Suppressor macrophage (primary cell): ENCODE data around the gene KRTAP19-7.

Experiments
- DNase-seq, 4 experiments: peaks; one replicate each; pipeline ENCODE4 v3.0.0-alpha.2; 2020 to 2022
- total RNA-seq, 17 experiments: gene quantifications; one replicate each; lab custom pipeline; 2026; ENCODE audit warnings: mixed read lengths in 6 of 17, inconsistent platforms in 3 of 17; lab: John Stamatoyannopoulos, UW

Gene KRTAP19-7, protein sequence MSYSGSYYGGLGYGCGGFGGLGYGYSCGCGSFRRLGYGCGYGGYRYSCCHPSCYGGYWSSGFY
- total RNA-seq = 0 to 0.33 (median 0) reads per million in 17 experiments

DNA sequence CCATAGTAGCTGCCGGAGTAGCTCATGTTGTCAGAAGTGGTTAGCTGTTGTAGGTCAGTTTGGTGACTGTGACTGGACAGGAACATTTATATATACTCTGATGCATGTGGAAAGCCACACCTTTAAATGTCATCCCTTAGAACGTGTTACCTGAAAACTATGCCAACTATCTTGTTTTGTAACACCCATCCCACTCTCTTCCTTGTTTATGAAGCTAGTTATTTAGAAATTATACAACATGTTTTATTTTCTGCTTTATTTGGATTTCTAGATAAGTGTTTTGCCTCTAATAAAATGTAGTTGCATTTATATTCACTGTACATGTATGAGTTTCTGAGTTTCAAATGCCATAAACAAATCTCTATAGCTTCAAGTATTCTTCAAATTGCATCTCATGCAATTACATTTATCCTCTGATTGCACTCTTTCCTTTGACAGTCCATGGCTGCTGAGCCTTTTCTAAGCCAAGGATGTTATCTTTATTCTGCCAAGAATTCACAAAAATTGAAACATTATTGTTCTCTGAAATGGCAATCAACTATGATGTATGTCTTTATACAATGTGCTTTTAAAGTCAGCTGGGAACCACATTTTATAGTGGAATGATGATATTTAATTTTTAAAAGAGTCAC is at the start of gene KRTAP19-7:
Gene KRTAP19-7 (minus strand): TSS at position 51 of the 632 bp plus-strand sequence. CDS start 25 bp downstream, at position 26.
- no peak for DNase-seq

DNA sequence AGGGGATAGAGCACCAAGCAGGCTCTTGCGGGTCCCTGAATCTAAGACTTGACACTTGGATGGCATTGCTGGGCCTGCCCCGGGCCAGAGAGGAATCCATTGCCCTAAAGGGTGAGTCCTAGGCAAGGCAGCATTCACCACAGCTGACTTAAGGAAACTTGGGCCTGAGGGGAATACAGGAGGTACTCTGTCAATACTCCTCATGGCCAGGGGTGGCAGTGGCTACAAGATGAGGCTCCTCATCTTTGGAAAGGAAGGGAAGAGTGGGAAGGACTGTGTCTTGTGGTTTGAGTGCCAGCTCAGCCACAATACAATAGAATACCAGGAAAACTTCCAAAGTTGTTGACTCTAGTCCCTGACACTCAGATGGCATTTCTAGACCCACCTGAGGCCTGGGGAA is 44.9 kb upstream of the KRTAP19-7 start:
- DNase-seq = no peak

DNA sequence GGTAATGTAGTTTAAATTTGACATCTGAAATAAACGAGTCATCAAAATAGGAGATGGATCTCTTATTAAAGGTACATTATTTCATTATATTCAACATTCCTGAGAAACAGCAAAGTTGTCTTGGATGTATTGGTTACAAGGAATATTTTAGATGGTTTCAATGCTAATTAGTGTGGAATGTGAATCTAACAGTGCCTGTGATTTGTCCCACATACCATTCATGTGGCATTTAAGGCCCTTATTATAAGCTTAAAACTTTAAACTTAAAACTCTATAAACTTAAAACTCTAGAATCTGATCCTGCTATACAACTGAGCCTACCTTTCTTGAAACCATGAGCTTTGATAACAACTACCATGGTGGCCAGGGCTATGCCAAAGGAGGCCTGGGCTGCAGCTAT is 39.7 kb upstream of the KRTAP19-7 start, which contains the start of gene KRTAP22-1:
Gene KRTAP22-1 (plus strand): TSS at position 301 of the 400 bp plus-strand sequence.
- no peak for DNase-seq

DNA sequence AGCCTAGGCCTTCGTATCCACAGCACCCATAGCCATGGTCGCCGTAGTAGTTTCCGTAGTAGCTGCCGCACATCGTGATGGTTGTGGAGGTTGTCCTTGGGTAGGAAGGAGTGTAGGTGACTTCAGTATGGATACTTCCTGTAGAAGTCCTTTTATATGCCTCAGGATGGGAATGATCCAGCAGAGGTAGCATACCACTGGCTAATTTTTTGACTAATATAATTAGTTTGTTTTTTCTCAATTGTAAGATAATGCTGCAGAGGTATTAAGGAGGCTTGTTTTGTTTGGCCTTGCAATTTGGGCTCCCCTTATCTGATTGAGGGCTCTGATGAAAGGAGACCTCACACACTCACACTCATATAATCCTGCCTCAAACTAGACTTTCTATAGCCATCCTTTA is 37.7 kb upstream of the KRTAP19-7 start, which contains the start of gene KRTAP6-2:
Gene KRTAP6-2 (minus strand): TSS at position 101 of the 400 bp plus-strand sequence. CDS start 28 bp downstream, at position 73.
- no peak for DNase-seq

DNA sequence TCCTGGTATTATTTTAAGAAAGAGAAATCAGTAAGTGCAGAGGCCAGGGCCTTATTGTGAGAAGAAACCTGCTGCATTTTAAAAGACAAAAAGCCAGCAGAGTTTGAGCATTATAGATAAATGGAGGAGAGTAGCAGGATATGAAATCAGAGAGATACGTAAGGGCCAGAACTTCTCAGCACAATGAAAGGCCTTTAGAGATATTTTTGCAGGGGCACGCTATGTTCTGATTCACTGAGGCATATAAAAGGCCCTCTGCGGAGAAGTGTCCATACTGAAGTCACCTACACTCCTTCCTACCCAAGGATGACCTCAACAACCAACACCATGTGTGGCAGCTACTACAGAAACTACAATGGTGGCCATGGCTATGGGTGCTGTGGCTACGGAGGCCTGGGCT is 31.0 kb upstream of the KRTAP19-7 start, which contains the start of gene KRTAP6-3:
Gene KRTAP6-3 (plus strand): TSS at position 301 of the 400 bp plus-strand sequence. CDS start 6 bp downstream, at position 307.
- no peak for DNase-seq

DNA sequence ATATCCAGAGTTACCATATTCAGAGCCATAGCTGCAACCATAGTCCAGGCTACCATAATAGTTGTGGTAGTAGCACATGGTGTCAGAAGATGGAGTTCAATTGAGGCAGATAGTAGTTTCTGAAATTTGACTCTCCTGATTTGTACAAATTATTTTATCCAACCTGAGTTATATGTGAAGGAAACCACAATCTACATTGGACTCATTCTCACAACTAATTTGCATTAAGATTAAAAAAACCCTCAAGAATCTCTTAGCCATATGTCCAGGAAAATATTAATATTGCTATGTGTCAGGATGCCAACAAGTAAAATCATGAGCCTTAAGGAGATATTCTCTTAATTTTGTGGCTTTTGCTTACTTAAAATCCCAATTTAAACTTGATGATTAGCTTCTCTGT is 29.2 kb upstream of the KRTAP19-7 start, which contains the start of gene KRTAP22-2:
Gene KRTAP22-2 (minus strand): TSS at position 101 of the 400 bp plus-strand sequence.
- DNase-seq = no peak

DNA sequence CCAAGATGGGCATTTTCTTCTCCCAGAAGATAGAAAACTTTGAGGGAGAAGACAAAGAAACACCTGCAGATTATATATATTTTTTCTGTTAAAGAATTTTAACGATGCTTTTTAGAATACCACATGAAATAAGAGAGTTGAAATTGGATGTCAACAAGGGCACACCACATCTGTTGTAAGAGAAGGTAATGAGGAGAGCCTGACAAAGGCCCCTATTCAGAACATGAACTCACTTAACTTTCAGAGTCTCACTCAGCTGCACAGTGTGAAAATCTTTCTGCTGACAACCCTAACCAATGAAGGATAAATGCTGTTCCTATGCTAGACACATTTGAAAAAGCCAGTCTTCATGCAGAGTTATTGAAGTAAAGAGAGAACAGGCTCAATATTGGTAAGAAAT is 21.8 kb upstream of the KRTAP19-7 start:
- no peak for DNase-seq

DNA sequence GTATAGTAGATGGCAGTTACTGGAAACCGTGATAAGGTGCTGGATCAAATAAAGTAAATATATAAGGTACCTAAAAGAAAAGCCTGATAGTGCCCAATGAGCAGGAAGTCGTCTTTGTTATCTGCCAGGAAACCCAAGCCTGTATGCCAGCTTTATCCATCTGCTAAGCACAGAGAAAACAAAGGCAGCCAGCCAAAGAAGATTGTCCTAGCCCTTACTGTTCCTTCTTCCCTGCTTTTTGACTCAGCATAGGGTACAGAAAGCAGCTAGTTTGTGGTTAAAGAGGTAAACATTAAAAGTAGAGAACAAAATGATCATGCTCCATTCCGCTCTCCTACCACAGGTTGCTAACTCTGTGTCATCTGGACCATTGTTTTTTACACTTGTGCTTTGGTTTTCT is 19.0 kb upstream of the KRTAP19-7 start:
- DNase-seq = no peak

DNA sequence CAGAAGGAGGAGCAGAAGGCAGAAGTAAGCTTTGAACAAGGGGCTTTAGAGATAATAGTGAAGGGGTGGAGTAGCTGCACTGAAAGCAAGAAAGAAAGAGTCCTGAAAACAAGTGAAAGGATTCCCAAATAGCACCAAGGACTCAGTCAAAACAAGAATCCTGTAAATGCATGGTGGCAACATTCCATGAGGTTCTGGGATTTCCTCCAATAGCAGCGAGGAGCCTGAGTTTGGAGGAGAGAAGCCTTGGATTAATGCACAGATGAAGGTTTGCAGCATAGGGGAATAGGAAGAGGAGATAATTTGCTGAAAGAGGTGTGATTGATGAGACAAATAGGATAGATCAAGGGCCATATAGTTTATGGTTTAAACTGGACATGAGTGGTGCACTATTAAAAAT is 18.2 kb upstream of the KRTAP19-7 start:
- DNase-seq = no peak

DNA sequence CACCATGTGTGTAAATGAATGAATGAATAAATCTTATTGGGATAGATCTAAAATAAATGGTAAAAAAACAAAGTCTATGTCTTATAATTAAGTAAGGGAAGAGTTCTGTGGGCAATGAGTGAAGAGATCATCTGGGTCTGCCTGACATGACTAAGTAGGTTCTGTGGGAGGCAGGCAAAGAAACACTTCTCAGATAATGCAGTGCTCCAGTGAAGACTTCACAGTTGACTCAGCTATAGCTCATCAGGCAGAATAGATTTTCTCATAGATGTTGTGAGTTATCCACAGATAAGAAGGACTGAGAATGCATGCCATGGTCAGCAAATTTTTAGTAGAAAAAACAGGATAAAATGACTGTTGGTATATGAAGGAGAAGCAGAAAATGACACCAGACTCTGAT is 16.7 kb upstream of the KRTAP19-7 start:
- DNase-seq = no peak

DNA sequence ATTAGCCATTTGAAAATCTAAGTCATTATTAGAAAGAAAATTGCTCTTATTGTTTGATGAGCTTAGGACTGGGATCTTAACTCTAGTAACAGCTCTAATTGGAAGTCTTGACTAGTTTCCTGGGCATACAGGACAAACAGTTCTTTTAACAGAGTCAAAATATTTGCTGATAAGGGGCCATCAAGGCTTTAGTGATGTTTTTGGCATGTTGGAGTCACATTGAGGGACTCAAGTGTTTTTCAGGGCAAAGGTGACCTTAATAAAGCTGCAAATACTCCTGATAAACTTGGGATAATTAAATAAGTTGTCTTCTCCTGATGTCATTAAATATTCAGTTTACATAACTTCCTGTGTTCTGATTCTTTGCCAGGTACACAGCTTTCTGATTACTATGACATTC is 6.5 kb upstream of the KRTAP19-7 start:
- DNase-seq = no peak

DNA sequence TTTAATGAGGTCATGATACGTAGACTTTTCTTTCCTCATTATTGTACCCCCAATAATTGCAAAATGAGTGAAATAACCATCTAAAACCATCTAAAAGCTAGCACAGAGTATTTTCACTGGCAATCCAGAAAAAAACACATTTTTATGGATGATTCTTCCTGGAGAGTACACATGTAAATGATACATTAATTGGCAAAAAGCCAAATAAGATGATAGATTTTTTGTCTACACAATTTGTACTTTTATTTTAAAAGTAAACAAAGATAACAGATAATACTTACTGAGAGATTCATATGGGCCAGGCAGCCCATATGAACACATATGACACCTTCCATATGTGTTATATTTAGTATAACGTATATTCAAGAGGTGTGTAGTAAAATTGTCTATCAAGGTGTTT is 2.5 kb upstream of the KRTAP19-7 start:
- no peak for DNase-seq

DNA sequence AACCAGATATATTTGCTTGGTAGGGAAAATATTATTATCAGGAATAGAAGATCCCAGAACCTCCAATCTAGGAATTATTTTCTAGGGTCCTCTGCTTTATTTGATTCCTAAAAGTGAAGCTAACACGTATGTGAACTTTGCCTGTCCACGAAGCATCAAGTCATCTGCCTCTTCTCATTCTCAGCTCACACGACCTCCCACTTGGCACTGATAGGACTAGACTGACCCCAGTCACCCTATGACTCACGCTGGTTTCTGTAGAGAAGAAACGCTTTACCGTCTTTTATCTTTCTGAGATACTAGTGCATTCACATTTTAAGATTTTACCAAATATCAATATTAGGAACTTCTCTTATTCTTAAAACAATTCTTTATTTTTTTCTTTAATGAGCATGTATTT is 2.0 kb upstream of the KRTAP19-7 start:
- DNase-seq = no peak

DNA sequence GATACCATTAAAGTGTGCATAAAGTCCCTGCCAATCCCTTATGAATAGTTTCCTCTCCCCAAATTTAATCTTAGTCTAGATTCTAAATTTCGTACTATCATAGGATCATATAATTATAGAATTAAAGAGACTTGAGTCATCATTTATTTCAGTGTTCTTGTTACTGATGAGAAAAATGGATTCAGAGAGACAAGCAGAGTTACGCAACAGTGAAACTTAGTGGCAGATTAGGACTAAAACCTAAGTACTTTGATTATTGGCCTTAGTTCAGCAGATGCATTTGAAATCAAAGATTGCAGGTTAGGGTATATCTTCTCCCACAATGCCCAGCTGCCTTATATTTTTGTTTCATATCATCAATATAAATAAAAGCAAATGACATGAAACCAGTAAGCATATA is 843 bp upstream of the KRTAP19-7 start:
- DNase-seq = no peak

DNA sequence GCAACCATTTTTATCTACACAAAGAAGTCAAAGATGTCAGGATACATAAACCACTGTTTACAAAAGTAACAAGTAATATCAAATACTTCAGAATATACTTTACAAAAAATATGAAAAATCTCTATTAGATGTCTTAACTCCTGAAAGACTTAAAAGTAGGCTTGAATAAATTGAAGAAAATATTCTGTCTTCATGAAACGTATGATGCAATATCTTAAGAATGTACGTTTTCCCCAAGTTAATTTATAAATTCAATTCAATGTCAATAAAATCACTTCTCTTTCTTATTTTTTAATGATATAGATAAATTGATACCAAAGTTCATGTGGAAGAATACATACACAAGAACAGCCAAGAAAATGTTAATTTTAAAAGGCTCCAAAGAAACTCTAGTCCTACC is 6.0 kb downstream of the KRTAP19-7 start:
- DNase-seq = no peak

DNA sequence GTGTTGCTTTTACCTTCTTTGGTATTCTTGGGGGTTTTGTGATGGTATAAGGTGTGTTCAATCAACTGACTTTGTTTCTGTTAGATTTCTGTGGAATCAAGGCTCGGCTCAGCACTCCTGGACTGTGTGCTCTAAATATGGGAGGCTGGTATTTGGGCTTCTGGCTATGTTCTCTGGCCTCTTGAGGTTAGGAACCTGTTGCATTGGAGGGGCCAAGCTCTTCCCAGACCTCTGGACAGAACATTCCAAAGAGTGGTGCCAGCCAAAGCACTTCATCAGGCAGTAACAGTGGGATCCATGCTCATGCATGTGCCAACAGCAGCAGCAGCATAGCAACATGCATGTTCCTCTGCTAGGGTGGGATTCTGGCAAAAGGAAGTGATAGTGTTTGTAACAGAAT is 8.3 kb downstream of the KRTAP19-7 start:
- no peak for DNase-seq

DNA sequence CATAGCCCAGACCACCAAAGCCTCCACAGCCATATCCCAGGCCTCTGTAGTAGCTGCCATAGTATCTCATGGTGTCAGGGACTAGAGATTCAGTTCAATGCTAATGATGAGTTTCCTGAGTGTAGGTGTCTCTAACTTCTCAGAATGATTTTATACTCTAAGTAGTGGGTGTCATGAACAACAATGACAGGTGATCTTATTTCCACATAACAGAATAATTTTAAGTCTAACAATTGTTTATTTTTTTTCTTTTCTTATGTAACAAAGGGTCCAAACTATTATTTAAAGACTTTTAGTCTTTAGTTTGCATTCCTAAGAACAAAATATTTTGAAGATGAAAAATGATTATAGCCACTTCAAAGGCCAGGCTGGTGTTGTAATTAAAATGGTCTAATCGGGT is 19.4 kb downstream of the KRTAP19-7 start, which contains the start of gene KRTAP19-6:
Gene KRTAP19-6 (minus strand): TSS at position 101 of the 400 bp plus-strand sequence. CDS start 31 bp downstream, at position 70.
- DNase-seq = no peak

DNA sequence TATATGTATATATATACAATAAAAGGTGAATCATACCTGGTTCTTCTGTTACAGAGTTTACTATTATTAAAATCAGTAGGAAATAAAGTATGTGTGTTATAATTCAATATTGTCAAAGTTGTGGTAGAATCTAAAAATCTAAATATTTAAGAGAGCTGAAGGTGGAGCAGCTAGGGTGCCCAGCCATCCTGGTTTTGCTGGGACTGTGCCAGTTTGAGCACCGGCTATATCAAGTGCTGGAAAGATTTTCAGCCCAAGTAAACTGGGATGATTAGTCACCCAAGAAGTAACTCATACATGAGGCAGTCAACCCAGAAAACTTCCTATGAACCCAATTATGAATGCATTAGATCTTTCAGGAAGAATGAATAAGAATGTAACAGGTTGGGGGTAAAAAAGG is 42.2 kb downstream of the KRTAP19-7 start:
- no peak for DNase-seq

DNA sequence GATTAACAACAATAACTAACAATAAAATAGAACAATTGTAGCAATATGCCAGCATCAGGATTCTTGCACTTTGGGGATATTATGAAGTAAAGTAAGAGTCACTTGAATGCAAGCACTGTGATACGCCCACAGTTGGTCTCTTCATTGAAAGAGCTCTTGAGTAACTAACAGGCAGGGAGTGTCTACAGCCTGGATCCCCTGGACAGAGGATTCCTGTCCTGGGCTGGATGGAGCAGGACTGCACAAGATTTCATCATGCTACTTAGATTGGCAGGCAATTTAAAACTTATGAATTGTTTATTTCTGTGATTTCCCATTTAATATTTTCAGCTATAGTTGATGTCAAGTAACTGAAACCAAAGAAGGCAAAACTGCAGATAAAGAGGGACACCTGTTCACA is 45.4 kb downstream of the KRTAP19-7 start:
- no peak for DNase-seq
